HG02852 (cell line): ENCODE measurements around the gene MBNL1.
"Not testable (repeated sequence)": the region's sequence is repeated elsewhere in the genome, so short reads cannot be mapped to it uniquely, and the experiment has no call there.

ENCODE experiments used
- ATAC-seq: cut with Tn5 transposase; IDR thresholded peaks from one replicate; pipeline ENCODE4 v1.9.1; 2021; ENCODE audit warnings: mild to moderate bottlenecking, moderate library complexity; ENCODE audit not compliant: unreplicated experiment

The MBNL1 gene

GRCh38 chr3:152395764-152396163, 127.0 kb downstream of the MBNL1 start:
- no peak for ATAC-seq

GRCh38 chr3:152396867-152397266, 128.1 kb downstream of the MBNL1 start:
- no peak for ATAC-seq

GRCh38 chr3:152397348-152397747, 128.6 kb downstream of the MBNL1 start:
- ATAC-seq: not testable (repeated sequence)

DNA sequence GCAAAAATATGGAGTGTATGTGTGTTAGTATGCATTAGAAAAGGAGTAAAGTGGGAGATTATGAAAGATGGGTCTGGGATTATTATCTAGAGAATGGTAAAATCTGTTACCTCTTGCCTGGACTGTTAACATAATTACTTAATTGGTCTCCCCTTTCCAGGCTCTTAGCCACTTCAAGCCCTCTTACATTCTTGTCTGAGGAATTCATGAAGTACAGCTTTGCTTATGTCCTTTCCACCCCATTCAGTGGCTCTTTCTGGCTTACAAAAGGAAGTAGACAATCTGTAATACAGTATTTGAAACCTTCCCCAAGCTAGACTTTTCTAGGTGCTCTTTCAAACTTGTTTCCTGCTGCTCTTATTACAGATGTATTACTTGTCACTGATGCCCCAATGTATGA, 129.8 kb downstream of the MBNL1 start:
- ATAC-seq: peak; percentile 35

- ATAC-seq: no peak
These were observed 130.6 kb downstream of the MBNL1 start for GRCh38 chr3:152399374-152399773.

- ATAC-seq: no peak
These were observed 132.2 kb downstream of the MBNL1 start for GRCh38 chr3:152400887-152401286.

DNA sequence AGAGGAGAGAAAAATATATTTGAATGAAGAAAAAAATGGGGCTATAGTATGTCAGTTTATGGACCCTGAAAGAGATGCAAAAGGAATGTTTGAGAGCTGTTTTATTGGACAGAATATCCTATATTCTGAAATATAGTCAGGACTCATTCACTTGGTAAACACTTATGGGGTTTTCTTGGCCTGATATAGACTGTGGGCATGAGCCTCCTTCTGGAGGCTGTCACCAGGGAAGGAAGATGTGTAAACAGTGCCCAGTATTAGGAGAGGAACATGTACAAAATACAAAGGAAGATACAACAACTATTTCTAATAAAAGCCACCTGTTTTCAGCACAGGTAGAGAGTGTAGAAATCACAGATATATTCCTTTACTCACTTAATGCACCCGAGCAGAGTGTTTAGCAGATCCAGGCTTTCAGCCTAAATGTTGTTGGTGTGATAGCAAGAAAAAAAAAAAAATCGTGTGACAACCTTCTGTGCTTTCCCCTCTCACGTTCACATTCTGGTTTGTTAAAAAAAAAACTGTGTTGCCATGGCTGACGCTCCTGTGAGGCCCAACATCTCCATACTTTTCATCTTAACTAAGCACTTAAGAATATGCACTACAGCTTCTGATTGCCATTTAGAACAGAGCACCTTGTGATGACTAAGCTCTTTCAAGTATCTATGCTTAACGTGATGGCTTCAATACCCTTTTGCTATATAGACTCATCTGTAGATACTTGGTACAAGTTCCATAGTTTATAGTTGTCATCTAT, 134.1 kb downstream of the MBNL1 start:
- ATAC-seq: peak; percentile 60

GRCh38 chr3:152403632-152404066, 134.9 kb downstream of the MBNL1 start:
- no peak for ATAC-seq

- no peak for ATAC-seq
These were observed 136.2 kb downstream of the MBNL1 start for GRCh38 chr3:152404976-152405375.

DNA sequence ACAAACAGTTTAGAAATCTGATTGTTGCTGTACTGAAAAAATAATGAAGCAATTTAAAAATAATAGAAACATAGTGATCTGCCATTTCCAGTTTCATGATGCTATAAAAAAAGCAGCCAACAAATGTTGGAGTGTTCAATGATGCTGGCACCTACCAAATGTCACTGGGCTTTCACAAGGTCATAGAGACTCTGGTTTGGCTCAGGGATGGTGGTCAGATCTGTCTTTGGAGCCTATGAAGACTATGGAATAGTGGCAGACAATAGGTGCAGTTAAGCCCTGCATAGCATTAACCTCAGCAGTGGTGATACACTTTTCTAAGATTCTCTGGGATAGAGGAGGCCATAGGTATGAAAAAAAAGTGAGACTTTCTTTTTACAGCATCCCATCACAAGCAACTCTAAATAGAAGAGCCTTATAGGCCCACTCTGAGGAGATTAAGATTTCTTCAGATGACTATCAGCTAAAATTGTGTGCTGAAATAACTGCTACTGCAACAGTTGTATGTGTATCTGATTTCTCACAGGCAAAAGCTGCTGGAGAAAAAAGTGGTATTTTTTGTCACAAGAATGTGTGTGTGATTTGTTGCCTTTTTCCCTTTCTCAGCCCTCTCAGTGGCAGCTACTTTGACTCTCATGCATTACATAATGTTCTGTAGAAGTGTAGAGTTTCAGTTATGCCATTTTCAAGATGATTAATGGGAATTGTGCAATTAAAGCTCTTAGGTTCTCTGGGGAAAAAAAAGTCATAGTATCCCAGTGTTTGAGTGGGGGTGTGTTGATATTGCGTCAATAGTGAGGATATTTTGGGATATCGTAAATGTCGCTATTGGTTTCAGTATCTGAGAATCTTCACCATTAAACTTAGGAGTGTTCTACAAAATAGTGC, 137.4 kb downstream of the MBNL1 start:
- no peak for ATAC-seq

- ATAC-seq: no peak
These were observed 144.5 kb downstream of the MBNL1 start for GRCh38 chr3:152413240-152413639.

- no peak for ATAC-seq
These were observed 148.3 kb downstream of the MBNL1 start for GRCh38 chr3:152416808-152417580.

GRCh38 chr3:152419748-152420147, 151.0 kb downstream of the MBNL1 start:
- no peak for ATAC-seq

DNA sequence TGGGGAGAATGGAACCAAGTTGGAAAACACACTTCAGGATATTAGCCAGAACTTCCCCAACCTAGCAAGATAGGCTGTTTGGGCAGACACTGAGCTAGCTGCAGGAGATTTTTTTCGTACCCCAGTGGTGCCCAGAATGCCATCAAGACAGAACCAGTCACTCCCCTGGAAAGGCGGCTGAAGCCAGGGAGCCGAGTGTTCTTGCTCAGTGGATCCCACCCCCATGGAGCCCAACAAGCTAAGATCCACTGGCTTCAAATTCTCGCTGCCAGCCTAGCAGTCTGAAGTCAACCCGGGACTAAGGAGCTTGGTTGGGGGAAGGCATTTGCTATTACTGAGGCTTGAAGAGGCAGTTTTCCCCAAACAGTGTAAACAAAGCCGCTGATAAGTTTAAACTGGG, 152.4 kb downstream of the MBNL1 start:
- ATAC-seq: no peak

DNA sequence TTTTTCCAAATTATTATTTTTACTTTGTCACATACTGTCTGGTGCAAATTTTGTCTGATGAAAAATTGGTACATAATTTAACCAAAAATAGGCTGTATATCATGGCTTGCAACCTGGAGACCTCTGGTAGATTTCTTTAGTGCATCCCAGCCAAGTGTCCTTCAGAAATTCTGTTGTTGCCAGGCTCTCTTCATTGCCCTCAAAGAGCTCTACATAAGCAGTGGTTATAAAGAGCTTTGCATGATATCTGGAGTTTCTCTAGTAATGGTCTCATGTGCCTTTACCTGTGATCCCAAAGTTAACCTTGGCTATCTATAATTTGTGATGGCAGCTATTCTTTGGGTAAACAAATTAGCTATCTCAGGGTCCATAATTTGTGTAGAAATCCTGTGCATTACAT, 157.7 kb downstream of the MBNL1 start:
- no peak for ATAC-seq

GRCh38 chr3:152428577-152428976, 159.8 kb downstream of the MBNL1 start:
- ATAC-seq: no peak

DNA sequence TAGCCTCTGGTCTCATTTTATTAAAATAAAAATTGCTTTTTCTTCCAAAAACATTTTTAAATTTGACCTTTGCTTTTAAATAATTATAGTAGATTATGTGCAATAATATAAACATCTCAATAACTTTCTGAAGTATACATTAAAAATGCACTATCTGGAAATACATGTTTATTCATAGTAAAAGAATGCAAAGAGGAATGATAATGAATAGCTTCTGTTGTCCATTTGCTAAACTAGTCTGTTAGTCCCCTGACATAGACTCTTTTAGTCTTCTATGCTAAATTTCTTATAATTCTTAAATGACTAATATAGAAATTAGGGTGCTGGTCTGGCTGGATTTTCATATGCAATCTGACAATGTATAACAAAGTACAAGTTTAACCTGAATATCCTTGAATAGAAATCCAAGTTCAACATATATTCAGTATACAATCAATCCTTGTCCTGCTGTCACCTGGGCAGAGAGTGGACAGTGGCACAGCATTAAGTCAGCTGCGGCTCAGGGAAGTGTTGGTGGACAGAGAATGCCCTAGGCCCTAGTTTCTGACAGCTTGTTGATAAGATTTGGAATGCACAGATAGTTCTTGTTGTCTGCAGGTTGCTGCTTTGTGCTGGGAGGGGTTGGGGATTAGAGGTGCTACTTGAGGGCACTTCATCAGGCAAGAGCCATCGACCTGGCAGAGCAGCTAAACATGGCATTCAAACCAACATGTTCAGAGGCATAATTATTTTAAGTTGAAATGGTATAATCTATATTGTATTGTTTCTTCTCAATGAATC, 161.7 kb downstream of the MBNL1 start:
- no peak for ATAC-seq

- no peak for ATAC-seq
These were observed 165.4 kb downstream of the MBNL1 start for GRCh38 chr3:152434142-152434541.

- ATAC-seq: not testable (repeated sequence)
These were observed 166.5 kb downstream of the MBNL1 start for GRCh38 chr3:152435210-152435609.
